SK-N-SH (cell line): ENCODE results near the gene SDSL. TPM values are rescaled to one million over a fixed set of nuclear protein-coding genes. Genes with fewer than 3 reads are reported as not detected.
A peak's percentile ranks its signal among the peaks of the same experiment; 100 is the strongest.

Source experiments
- CTCF ChIA-PET: fragments of 300-600, 350-600 bp; formaldehyde crosslinking; extraction: SDS; loops from one replicate; lab custom pipeline; 2021; lab: Yijun Ruan, JAX
- POLR2A ChIA-PET: fragments of 350-600 bp; sonication (Branson Sonifier 250); formaldehyde crosslinking; extraction: SDS; loops from one replicate; lab custom pipeline; 2020; ENCODE audit warnings: antibody characterized with exemption, inconsistent platforms; lab: Yijun Ruan, JAX
- DNase-seq: peaks from one replicate; pipeline ENCODE4 v3.0.0; 2012
- H2AFZ ChIP-seq: fragments of 200-600 bp; sonication (generic); 2 replicates; pipeline ENCODE4 v1.8.1; 2016; ENCODE audit warnings: antibody characterized with exemption, mild to moderate bottlenecking, low read depth
- H3F3A ChIP-seq: fragments of 200-600 bp; sonication (generic); replicated peaks from 2 replicates; pipeline ENCODE3; 2016; ENCODE audit warnings: antibody characterized with exemption, mild to moderate bottlenecking; ENCODE audit not compliant: insufficient read depth
- H3K27ac ChIP-seq, 2 experiments: fragments of 200-500 bp in 1 of 2; fragments of 200-600 bp in 1 of 2; sonication (Bioruptor generic) in 1 of 2; sonication (generic), shearing (Covaris generic) in 1 of 2; 2 replicates each; pipeline versions ENCODE4 v1.5.1 to v1.6.1; 2014 to 2016; ENCODE audit warnings: low read depth in 2 of 2, inconsistent platforms in 1 of 2, low read length in 1 of 2, mild to moderate bottlenecking in 1 of 2, mixed read lengths in 1 of 2
- H3K27me3 ChIP-seq: fragments of 200-600 bp; sonication (generic), shearing (Covaris generic); 2 replicates; pipeline ENCODE4 v1.6.1; 2016; ENCODE audit warnings: mixed run types; ENCODE audit not compliant: insufficient read depth
- H3K36me3 ChIP-seq, 2 experiments: fragments of 200-500 bp in 1 of 2; fragments of 200-600 bp in 1 of 2; sonication (Bioruptor generic) in 1 of 2; sonication (generic) in 1 of 2; replicated peaks in 1 of 2; 2 replicates each; pipeline versions ENCODE3 to v1.5.1; 2014 to 2016; ENCODE audit warnings: low read length in 1 of 2, mild to moderate bottlenecking in 1 of 2; ENCODE audit not compliant: insufficient read depth in 2 of 2, control insufficient read depth in 1 of 2
- H3K4me1 ChIP-seq, 2 experiments: fragments of 200-500 bp in 1 of 2; fragments of 200-600 bp in 1 of 2; sonication (Bioruptor generic) in 1 of 2; sonication (generic), shearing (Covaris generic) in 1 of 2; 2 replicates each; pipeline versions ENCODE4 v1.5.1 to v1.6.1; 2014 to 2016; ENCODE audit warnings: low read depth in 1 of 2, low read length in 1 of 2, mixed run types in 1 of 2; ENCODE audit not compliant: insufficient read depth in 2 of 2, control insufficient read depth in 1 of 2
- H3K4me2 ChIP-seq: fragments of 200-600 bp; sonication (generic), shearing (Covaris generic); 2 replicates; pipeline ENCODE4 v1.6.1; 2017; ENCODE audit warnings: mixed run types
- H3K4me3 ChIP-seq, 2 experiments: fragments of 200-500 bp in 1 of 2; fragments of 200-600 bp in 1 of 2; sonication (Bioruptor generic) in 1 of 2; sonication (generic), shearing (Covaris generic) in 1 of 2; 2 replicates each; pipeline versions ENCODE4 v1.5.1 to v1.8.1; 2014 to 2016; ENCODE audit warnings: low read depth in 2 of 2, inconsistent platforms in 1 of 2, low read length in 1 of 2, mild to moderate bottlenecking in 1 of 2, mixed read lengths in 1 of 2, moderate library complexity in 1 of 2
- H3K79me2 ChIP-seq: fragments of 200-600 bp; sonication (generic); 2 replicates; pipeline ENCODE4 v1.8.1; 2017; ENCODE audit warnings: mild to moderate bottlenecking; ENCODE audit not compliant: insufficient read depth
- H3K9ac ChIP-seq: fragments of 200-600 bp; sonication (generic); 2 replicates; pipeline ENCODE4 v1.6.1; 2017; ENCODE audit warnings: mixed run types
- H3K9me2 ChIP-seq: fragments of 200-600 bp; sonication (generic); 2 replicates; pipeline ENCODE4 v1.6.1; 2017; ENCODE audit warnings: mixed run types
- H3K9me3 ChIP-seq: fragments of 200-600 bp; sonication (generic); 2 replicates; pipeline ENCODE4 v1.6.1; 2017; ENCODE audit warnings: mixed run types, mild to moderate bottlenecking, moderate library complexity
- H4K20me1 ChIP-seq: fragments of 200-600 bp; sonication (generic); 2 replicates; pipeline ENCODE4 v1.6.1; 2017; ENCODE audit warnings: mild to moderate bottlenecking, mixed run types; ENCODE audit not compliant: insufficient read depth
- EP300 ChIP-seq, 2 experiments: IDR thresholded peaks; 2 replicates each; pipeline versions ENCODE4 v1.4.0 to v1.6.1; 2012; ENCODE audit warnings: borderline replicate concordance in 1 of 2, low read depth in 1 of 2, low read length in 1 of 2
- FOSL2 ChIP-seq: IDR thresholded peaks from 2 replicates; pipeline ENCODE4 v1.4.0; 2012; ENCODE audit warnings: low read depth, mild to moderate bottlenecking, moderate library complexity, borderline replicate concordance
- FOXJ3 ChIP-seq: sonication (generic); formaldehyde crosslinking; IDR thresholded peaks from 2 replicates; pipeline ENCODE4 v1.5.1; 2020; ENCODE audit warnings: mild to moderate bottlenecking, missing genetic modification reagents
- FOXM1 ChIP-seq: IDR thresholded peaks from 2 replicates; pipeline ENCODE4 v1.4.0; 2012; ENCODE audit warnings: low read depth, mild to moderate bottlenecking
- JUND ChIP-seq: IDR thresholded peaks from 2 replicates; pipeline ENCODE4 v1.4.0; 2012
- MEF2A ChIP-seq: IDR thresholded peaks from 2 replicates; pipeline ENCODE4 v1.4.0; 2012; ENCODE audit warnings: low read depth, borderline replicate concordance
- NFIC ChIP-seq: IDR thresholded peaks from 2 replicates; pipeline ENCODE4 v1.4.0; 2012; ENCODE audit warnings: borderline replicate concordance
- RCOR1 ChIP-seq: fragments of 150-350 bp; IDR thresholded peaks from 2 replicates; pipeline ENCODE4 v1.6.1; 2017; ENCODE audit warnings: antibody characterized with exemption, low read length
- REST ChIP-seq: IDR thresholded peaks from 2 replicates; pipeline ENCODE4 v1.6.1; 2012; ENCODE audit warnings: mild to moderate bottlenecking, low read depth, low read length, moderate library complexity
- RFX5 ChIP-seq: IDR thresholded peaks from 2 replicates; pipeline ENCODE4 v1.6.1; 2012; ENCODE audit warnings: mild to moderate bottlenecking, improper control_type of control experiment, low read length
- TCF12 ChIP-seq: IDR thresholded peaks from 2 replicates; pipeline ENCODE4 v1.4.0; 2012
- TEAD4 ChIP-seq: IDR thresholded peaks from 2 replicates; pipeline ENCODE4 v1.4.0; 2012; ENCODE audit warnings: mild to moderate bottlenecking, borderline replicate concordance; ENCODE audit not compliant: insufficient read depth
- WGBS: methylation state at CpG from one replicate; pipeline ENCODE4 v1.1.6; 2017; ENCODE audit warnings: low lambda C conversion rate; 5-methylcytosine and 5-hydroxymethylcytosine counted together
- polyA plus RNA-seq, 3 experiments: library from polyadenylated mRNA; depleted of rRNA; stranded (reverse); fragments of >200 nt; gene quantifications; 2 replicates each; pipeline ENCODE4 v1.2.3, GENCODE V29; 2012

The SDSL gene
- polyA plus RNA-seq, 1 of the 3 experiments (the other 2 are of a cell fraction): 33.7 TPM

- peak; percentile 99 for TF ChIP-seq REST
- no peak for TF ChIP-seq NFIC
- Histone ChIP-seq H3K4me3 (peak overlapping the region in 1 of 2 experiments; percentile 5; a peak in 1 of 4 replicates), H3K4me1 (no peaks in the 10 kb centered on the region; a peak in 1 of 4 replicates), H3K36me3 (no peaks in the 10 kb centered on the region), H3K9ac (no peak overlapping the region), H3K4me2 (0 out of 2 replicates have a peak overlapping the region, but pooled peaks have one; percentile 30), H3K79me2 (no peaks in the 10 kb centered on the region), H4K20me1 (no peaks in the 10 kb centered on the region), H2AFZ (no peak overlapping the region), H3K9me2 (no peaks in the 10 kb centered on the region), H3F3A (no peaks in the 10 kb centered on the region), H3K9me3 (no peaks in the 10 kb centered on the region), H3K27me3 (peaks cover 51% of the 10 kb centered on the region), H3K27ac (no peak overlapping the region)
- DNase-seq: peak; percentile 51
- ChIA-PET CTCF (interaction anchor here (1.2 to 7.9 kb wide), 3 partner anchors 9 to 18 kb away, joined by 3 to 44 read pairs (median 5); no protein-coding TSS in a partner anchor), POLR2A (no interaction called here)
- 11% methylated on average over 48 of the region's 61 CpGs for WGBS
Measured at GRCh38 chr12:113479590-113480335, 57.6 kb downstream of the SDSL start.

- Histone ChIP-seq H3K9me2 (no peaks in the 10 kb centered on the region), H3K27me3 (peaks cover 44% of the 10 kb centered on the region), H4K20me1 (no peaks in the 10 kb centered on the region), H3F3A (no peaks in the 10 kb centered on the region), H3K4me2 (no peak overlapping the region), H3K4me3 (no peak overlapping the region), H3K4me1 (no peaks in the 10 kb centered on the region; a peak in 1 of 4 replicates), H3K9ac (no peak overlapping the region), H3K9me3 (no peaks in the 10 kb centered on the region), H3K27ac (no peak overlapping the region), H3K36me3 (no peaks in the 10 kb centered on the region), H2AFZ (no peak overlapping the region), H3K79me2 (no peaks in the 10 kb centered on the region)
- WGBS: 5% methylated on average over 9 of the region's 9 CpGs
- TF ChIP-seq TCF12 (no peak), FOXM1 (no peak), RFX5 (no peak), JUND (no peak), FOSL2 (no peak), REST (no peak), RCOR1 (no peak), FOXJ3 (CRISPR knock-in tag) (no peak), MEF2A (no peak), TEAD4 (no peak), EP300 (IDR thresholded peaks at IDR 0.05; ENCODE audit: borderline replicate concordance in 1 of 2, low read depth in 1 of 2, low read length in 1 of 2) (no peak)
- CTCF ChIA-PET: interaction anchor here (1.2 to 7.9 kb wide), 2 partner anchors 10 to 18 kb away, joined by 3 to 44 read pairs; no protein-coding TSS in a partner anchor
- POLR2A ChIA-PET: no interaction called here
- DNase-seq: no peak
Measured at GRCh38 chr12:113480336-113480971, 58.3 kb downstream of the SDSL start.
